Mesothelial cell of epicardium (in vitro differentiated cells): ENCODE results near the gene KCNG1. TPM values are rescaled to one million over a fixed set of nuclear protein-coding genes. Genes with fewer than 3 reads are reported as not detected.

Experiments
- DNase-seq, 2 experiments: peaks; one replicate each; pipeline ENCODE4 v3.0.0; 2021; ENCODE audit warnings: low spot score in 2 of 2; ENCODE audit not compliant: unreplicated experiment in 2 of 2
- H3K27ac Mint-ChIP-seq: 2 replicates; pipeline ENCODE4 v1.8.0; 2021; ENCODE audit warnings: mixed read lengths
- H3K27me3 Mint-ChIP-seq: 2 replicates; pipeline ENCODE4 v1.8.0; 2021; ENCODE audit warnings: low read depth, mixed read lengths
- H3K36me3 Mint-ChIP-seq: 2 replicates; pipeline ENCODE4 v1.8.0; 2021; ENCODE audit warnings: mixed read lengths
- H3K4me1 Mint-ChIP-seq: 2 replicates; pipeline ENCODE4 v1.8.0; 2021; ENCODE audit warnings: mixed read lengths
- H3K4me3 Mint-ChIP-seq: 2 replicates; pipeline ENCODE4 v1.8.0; 2021; ENCODE audit warnings: mild to moderate bottlenecking, moderate library complexity, mixed read lengths
- H3K9me3 Mint-ChIP-seq: 2 replicates; pipeline ENCODE4 v1.8.0; 2021; ENCODE audit warnings: mixed read lengths
- CTCF ChIP-seq: fragments of 200-600 bp; sonication (generic); IDR thresholded peaks from one replicate; pipeline ENCODE4 v1.5.0; 2021; ENCODE audit warnings: antibody characterized with exemption; ENCODE audit not compliant: unreplicated experiment
- total RNA-seq: library from RNA; stranded (reverse); gene quantifications from 3 replicates; pipeline ENCODE4 v1.2.1, GENCODE V29; 2021

Gene KCNG1
- total RNA-seq, 1 donor from 2014 or later, result 44.2 TPM

GRCh38 chr20:51062065-51062464 lies 39.2 kb upstream of the KCNG1 start:
- H3K27ac Mint-ChIP-seq, result no peak overlapping the region

GRCh38 chr20:51061418-51062045 lies 38.6 kb upstream of the KCNG1 start:
- H3K9me3 Mint-ChIP-seq, result no peaks in the 10 kb centered on the region
- TF ChIP-seq CTCF, result no peak
- peaks cover 5% of the 10 kb centered on the region for H3K4me1 Mint-ChIP-seq
- H3K27ac Mint-ChIP-seq, result no peak overlapping the region
- H3K27me3 Mint-ChIP-seq, result peaks cover 8% of the 10 kb centered on the region
- H3K36me3 Mint-ChIP-seq, result no peaks in the 10 kb centered on the region
- DNase-seq, result no peak
- no peak overlapping the region for H3K4me3 Mint-ChIP-seq

More at GRCh38 chr20:51062065-51062464, 39.2 kb upstream of the KCNG1 start:
- H3K27me3 Mint-ChIP-seq, result peaks cover 8% of the 10 kb centered on the region
- TF ChIP-seq CTCF, result no peak
- H3K4me1 Mint-ChIP-seq, result peaks cover 8% of the 10 kb centered on the region
- no peaks in the 10 kb centered on the region for H3K36me3 Mint-ChIP-seq
- DNase-seq, result no peak
- no peaks in the 10 kb centered on the region for H3K9me3 Mint-ChIP-seq
- H3K4me3 Mint-ChIP-seq, result no peak overlapping the region

DNA sequence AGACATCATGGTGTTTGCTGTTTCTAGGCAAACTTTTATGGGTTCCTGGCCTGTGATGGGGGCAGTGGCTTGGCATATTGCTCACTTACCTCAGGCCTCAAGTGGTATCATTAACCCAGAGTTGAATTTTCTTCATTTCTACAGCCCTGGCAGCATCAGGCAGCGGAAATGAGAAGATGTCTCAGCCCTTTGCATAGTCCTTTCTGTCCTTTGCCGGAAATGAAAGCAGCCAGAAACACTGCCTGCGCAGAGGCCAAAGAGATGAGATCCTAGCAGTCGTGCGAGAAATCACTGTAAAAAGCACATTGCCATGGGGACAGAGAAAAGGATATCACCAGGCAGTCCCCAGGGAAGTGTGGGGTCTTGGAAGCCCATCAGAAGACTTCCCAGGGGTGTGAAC lies 37.4 kb upstream of the KCNG1 start:
- peaks cover 4% of the 10 kb centered on the region for H3K4me1 Mint-ChIP-seq
- no peak overlapping the region for H3K27ac Mint-ChIP-seq
- no peaks in the 10 kb centered on the region for H3K36me3 Mint-ChIP-seq
- H3K27me3 Mint-ChIP-seq, result peaks cover 8% of the 10 kb centered on the region
- H3K9me3 Mint-ChIP-seq, result no peaks in the 10 kb centered on the region
- TF ChIP-seq CTCF, result no peak
- DNase-seq, result no peak
- no peak overlapping the region for H3K4me3 Mint-ChIP-seq

- TF ChIP-seq CTCF, result no peak
- no peak overlapping the region for H3K27ac Mint-ChIP-seq
- H3K36me3 Mint-ChIP-seq, result no peaks in the 10 kb centered on the region
- H3K27me3 Mint-ChIP-seq, result peaks cover 8% of the 10 kb centered on the region
- peaks cover 4% of the 10 kb centered on the region for H3K4me1 Mint-ChIP-seq
- no peaks in the 10 kb centered on the region for H3K9me3 Mint-ChIP-seq
- H3K4me3 Mint-ChIP-seq, result no peak overlapping the region
- DNase-seq, result no peak
Measured at GRCh38 chr20:51059862-51060261, 37.0 kb upstream of the KCNG1 start.

DNA sequence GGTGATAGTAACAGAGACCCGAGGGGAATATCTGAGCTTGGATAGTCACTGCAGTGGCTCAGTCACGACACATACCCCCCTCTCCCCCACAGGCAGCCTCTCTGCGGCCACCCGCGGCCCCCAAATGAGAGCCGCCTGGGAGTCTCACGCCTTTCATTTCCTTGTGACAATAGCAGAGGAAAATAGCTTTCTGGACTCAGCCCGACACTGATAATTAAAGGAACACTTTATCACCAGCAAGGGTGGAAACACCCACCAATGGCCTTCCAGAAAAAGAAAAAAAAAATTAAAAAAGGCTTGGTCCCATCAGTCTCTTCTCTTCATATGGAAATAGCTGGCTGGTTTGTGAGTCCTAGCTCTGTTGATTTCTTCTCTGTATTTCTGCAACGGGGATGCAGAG lies 35.1 kb upstream of the KCNG1 start:
- H3K27me3 Mint-ChIP-seq, result peaks cover 9% of the 10 kb centered on the region
- no peaks in the 10 kb centered on the region for H3K36me3 Mint-ChIP-seq
- DNase-seq, result no peak
- no peak overlapping the region for H3K4me3 Mint-ChIP-seq
- no peak overlapping the region for H3K27ac Mint-ChIP-seq
- peaks cover 4% of the 10 kb centered on the region for H3K4me1 Mint-ChIP-seq
- TF ChIP-seq CTCF, result no peak
- H3K9me3 Mint-ChIP-seq, result no peaks in the 10 kb centered on the region

GRCh38 chr20:51054233-51054632 lies 31.3 kb upstream of the KCNG1 start:
- no peak overlapping the region for H3K27ac Mint-ChIP-seq
- peaks cover 1% of the 10 kb centered on the region for H3K9me3 Mint-ChIP-seq
- no peak for TF ChIP-seq CTCF
- peaks cover 21% of the 10 kb centered on the region for H3K4me1 Mint-ChIP-seq
- H3K4me3 Mint-ChIP-seq, result no peak overlapping the region
- peaks cover 2% of the 10 kb centered on the region for H3K27me3 Mint-ChIP-seq
- H3K36me3 Mint-ChIP-seq, result no peaks in the 10 kb centered on the region
- no peak for DNase-seq
